Activated CD4-positive, alpha-beta T cell treated with anti-CD3 and anti-CD28 coated beads, Interleukin-2, Interleukin-4, amounts not matched to agents 100 ng/mL and 50 ng/mL, durations not matched to agents 16 hours and 8 hours (primary cell): ENCODE data around the gene WDR5.

Experiments
- DNase-seq: peaks from one replicate; pipeline ENCODE4 v3.0.0-alpha.2; 2020; ENCODE audit warnings: low spot score

The WDR5 gene

DNA sequence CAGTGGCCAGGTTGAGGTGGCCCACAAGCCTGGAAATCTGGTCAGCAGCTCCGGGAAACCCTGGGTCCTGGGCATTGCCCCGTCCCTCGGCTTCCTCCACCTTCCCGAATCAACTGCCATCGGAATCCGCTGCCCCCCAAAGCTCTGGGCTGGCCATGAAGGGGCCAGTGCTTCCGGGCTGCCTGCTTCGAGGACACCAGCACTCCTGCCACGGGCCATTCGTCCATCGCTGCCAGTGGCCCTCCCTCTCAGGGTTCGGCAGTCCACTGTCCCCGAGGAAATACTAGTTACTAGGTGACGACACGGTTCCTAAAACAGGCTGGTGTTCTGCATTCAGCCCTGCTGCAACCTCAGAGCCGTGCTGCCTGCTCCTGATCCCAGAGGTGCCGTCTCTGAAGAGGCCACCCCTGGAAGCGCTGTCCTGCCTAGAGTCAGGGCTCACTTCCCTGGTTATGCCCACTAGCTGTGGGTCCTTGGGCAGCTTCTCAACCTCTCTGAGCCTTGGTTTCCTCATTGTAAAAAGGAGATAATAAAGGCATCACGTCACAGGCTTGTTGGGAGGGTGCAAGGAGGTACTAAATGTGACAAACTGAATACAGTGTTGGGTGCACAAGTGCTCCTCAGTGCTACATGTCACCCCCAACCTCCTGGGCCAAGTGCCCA, 3.5 kb upstream of the WDR5 start:
- no peak for DNase-seq

GRCh38 chr9:134134949-134135342, 936 bp upstream of the WDR5 start:
- no peak for DNase-seq

- no peak for DNase-seq
Observed at GRCh38 chr9:134136118-134136995, 475 bp downstream of the WDR5 start.

GRCh38 chr9:134136996-134137299, 1.1 kb downstream of the WDR5 start:
- DNase-seq, result no peak

- no peak for DNase-seq
Observed at GRCh38 chr9:134138292-134138691, 2.4 kb downstream of the WDR5 start.

- no peak for DNase-seq
Observed at GRCh38 chr9:134139081-134139480, 3.2 kb downstream of the WDR5 start.

- no peak for DNase-seq
Observed at GRCh38 chr9:134141906-134142305, 6.0 kb downstream of the WDR5 start.

DNA sequence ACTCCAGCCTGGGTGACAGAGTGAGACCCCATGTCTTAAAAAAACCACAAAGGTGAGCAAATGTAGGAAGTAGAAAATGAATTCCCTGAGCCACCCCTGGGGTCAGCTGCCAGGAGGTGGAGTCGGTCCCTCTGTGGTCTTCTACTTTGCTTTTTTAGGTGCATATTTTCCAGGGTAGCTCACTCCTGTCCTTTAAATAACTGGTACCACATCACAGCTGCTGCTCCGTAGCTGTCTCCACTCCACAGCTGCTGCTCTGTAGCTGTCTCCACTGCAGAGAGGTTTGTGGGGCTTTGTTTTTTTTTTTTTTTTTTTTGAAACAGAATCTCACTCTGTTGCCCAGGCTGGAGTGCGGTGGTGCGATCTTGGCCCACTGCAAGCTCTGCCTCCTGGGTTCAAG, 8.9 kb downstream of the WDR5 start:
- DNase-seq, result no peak

GRCh38 chr9:134145262-134145661, 9.4 kb downstream of the WDR5 start:
- no peak for DNase-seq

- DNase-seq, result no peak
Observed at GRCh38 chr9:134146774-134147493, 11.1 kb downstream of the WDR5 start.

DNA sequence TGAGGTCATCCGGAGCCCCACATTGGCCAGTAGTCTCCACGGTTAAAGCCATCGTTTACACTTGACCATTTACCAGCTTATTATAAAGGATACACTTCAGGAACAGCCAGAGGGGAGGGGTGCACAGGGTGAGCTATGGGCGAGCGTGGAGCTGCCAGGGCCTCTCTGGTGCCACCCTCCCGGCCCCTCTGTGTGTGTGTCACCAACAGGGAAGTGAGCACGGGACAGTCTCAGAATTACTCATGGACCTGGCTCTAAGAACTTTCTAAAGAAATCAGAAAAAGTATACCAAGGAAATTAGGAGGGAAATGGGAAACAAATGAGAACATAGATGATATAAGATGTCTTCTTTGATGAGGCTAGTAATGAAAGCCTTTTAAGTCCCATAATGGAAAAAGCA, 13.5 kb downstream of the WDR5 start:
- no peak for DNase-seq

GRCh38 chr9:134150557-134151214, 14.8 kb downstream of the WDR5 start:
- DNase-seq, result no peak

GRCh38 chr9:134152022-134152448, 16.2 kb downstream of the WDR5 start:
- DNase-seq, result no peak

GRCh38 chr9:134152488-134152887, 16.6 kb downstream of the WDR5 start:
- DNase-seq, result no peak

DNA sequence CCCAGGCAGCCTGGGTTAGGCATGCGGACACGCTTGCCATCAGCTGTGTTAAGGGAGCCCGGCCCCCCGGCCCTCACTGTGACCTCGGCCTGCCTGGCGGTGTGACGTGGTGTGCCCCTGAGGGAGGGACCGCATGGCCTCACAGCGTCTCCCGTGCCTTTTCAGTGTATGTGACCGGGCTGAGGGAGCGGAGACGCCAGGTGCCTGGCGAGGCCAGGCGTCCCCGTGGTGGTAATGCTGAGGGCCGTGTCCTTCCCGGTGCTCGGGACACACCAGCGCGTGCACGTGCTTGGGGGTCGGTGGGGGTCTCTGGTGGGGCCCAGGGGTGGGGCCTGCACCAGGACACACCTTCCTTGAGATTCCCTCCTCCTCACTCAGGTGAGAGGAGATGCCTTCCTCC, 17.6 kb downstream of the WDR5 start:
- no peak for DNase-seq

GRCh38 chr9:134154262-134154701, 18.4 kb downstream of the WDR5 start:
- DNase-seq, result no peak

DNA sequence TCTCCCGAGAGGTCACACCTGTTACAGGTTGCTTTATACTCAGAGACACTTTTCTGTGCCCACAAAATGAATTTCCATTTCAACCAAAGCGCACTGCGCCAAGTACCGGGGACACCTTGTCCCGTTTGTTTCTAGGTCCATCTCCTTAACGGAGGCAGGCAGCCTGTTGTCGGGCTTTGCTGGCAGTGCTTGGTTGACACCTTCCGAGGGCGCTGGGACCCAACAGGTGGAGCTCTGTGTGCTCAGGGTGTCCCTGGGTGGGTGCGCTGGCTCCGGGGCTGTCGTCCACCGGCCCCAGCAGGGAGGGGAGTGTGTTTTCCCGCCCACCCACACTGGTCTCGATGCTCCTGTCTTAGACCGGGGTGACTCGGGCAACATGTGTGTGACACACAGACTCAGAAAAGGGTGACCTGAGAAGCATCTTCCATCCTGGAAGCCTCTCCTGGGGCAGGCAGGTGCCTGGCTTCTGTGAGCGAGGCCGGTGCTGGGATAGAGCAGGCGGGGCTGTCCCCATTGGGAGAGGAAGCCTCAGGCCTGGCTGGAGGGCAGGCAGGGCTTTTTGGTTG, 20.0 kb downstream of the WDR5 start:
- DNase-seq, result no peak

GRCh38 chr9:134156564-134157377, 20.9 kb downstream of the WDR5 start:
- DNase-seq, result no peak

DNA sequence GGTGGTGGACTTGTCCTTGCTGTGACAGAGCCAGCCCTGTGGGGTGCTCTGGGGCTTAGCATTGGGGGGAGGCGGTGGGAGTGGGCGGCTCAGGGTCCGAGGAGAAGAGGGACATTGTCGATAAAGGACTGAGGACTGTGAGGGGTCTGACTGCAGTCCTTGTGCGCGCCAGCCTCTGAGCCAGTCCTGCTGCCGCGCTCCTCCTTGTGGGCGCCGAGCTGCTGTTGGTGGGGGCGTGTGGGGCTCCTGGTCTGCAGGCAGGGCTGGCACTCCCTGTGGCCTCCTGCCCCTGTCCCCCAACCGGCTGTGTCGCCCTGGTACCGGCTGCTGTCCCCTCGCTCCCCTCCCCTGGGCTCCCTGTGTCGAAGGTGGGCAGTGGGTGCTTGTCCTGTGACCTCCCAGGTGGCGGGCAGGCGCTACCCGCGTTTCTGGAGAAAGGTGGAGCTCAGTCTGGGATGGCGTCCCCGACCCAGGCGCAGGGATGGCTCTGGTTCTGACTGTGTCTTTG, 21.6 kb downstream of the WDR5 start:
- DNase-seq, result no peak

DNA sequence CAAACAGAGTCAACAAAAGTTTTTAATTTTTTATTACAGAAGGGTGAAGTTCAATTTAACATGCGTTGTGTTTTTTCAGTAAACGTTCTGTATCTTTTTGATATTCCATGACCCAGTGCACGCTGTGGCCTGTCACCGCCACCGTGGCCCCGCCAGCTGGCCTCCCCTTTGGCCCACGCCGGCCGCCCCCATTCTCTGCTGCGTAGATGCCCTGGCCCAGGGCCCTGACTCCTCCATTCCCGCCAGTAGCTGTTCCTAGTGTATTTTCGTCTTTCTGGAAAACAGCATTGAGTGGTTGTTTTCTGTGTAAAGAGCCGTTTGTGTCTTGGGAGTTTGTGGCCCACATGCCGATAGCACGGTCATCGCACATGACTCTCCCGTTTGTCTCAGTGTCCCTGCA, 22.4 kb downstream of the WDR5 start:
- DNase-seq, result no peak

GRCh38 chr9:134158753-134159392, 23.0 kb downstream of the WDR5 start:
- no peak for DNase-seq
